SU-DHL-6 (cell line): ENCODE measurements around the gene LGALS1.

Experiments
- CTCF ChIP-seq: fragments of 200-600 bp; sonication (generic); IDR thresholded peaks from one replicate; pipeline ENCODE4 v1.5.1; 2017; ENCODE audit warnings: antibody characterized with exemption, mild to moderate bottlenecking, low read length, moderate library complexity; ENCODE audit not compliant: insufficient read depth, poor library complexity, severe bottlenecking
- EZH2phosphoT487 ChIP-seq: fragments of 200-600 bp; sonication (generic), shearing (Covaris generic); conservative IDR thresholded peaks from 2 replicates; pipeline ENCODE4 v1.6.1; 2018; ENCODE audit warnings: mild to moderate bottlenecking, antibody characterized with exemption, low read length, moderate library complexity, mixed read lengths

GRCh38 chr22:37675930-37676735 lies 697 bp downstream of the LGALS1 start:
- no peak for TF ChIP-seq CTCF
- TF ChIP-seq EZH2phosphoT487, result no peak
